Endothelial cell of umbilical vein (primary cell): ENCODE measurements around the gene TFDP1.

Experiments used
- EZH2 ChIP-seq: IDR thresholded peaks from 2 replicates; pipeline ENCODE4 v1.6.1; 2012; ENCODE audit warnings: borderline replicate concordance, low read depth, mild to moderate bottlenecking, moderate library complexity, low read length, inconsistent platforms; ENCODE audit not compliant: severe bottlenecking
- MYC ChIP-seq: IDR thresholded peaks from one replicate; pipeline ENCODE4 v1.6.1; 2011; ENCODE audit warnings: mild to moderate bottlenecking, low read depth, low read length
- POLR2A ChIP-seq: IDR thresholded peaks from 2 replicates; pipeline ENCODE4 v1.6.1; 2012; ENCODE audit warnings: low read depth, mild to moderate bottlenecking, control low read depth, low read length
- POLR2AphosphoS5 ChIP-seq: IDR thresholded peaks from 2 replicates; pipeline ENCODE4 v1.6.1; 2012; ENCODE audit warnings: low read depth, mild to moderate bottlenecking, control low read depth, low read length, moderate library complexity; ENCODE audit not compliant: insufficient read depth
- TF ChIP-seq, protein P1 (sequence below), 2 donors: IDR thresholded peaks; 1 replicate in 1 of 2; 2 replicates in 1 of 2; pipeline ENCODE4 v1.5.1; 2011; ENCODE audit warnings: low read length in 2 of 2, mild to moderate bottlenecking in 2 of 2, moderate library complexity in 2 of 2, control low read depth in 1 of 2, inconsistent platforms in 1 of 2, low read depth in 1 of 2; ENCODE audit not compliant: insufficient read depth in 1 of 2; ENCODE audit errors: extremely low read depth in 1 of 2

DNA sequence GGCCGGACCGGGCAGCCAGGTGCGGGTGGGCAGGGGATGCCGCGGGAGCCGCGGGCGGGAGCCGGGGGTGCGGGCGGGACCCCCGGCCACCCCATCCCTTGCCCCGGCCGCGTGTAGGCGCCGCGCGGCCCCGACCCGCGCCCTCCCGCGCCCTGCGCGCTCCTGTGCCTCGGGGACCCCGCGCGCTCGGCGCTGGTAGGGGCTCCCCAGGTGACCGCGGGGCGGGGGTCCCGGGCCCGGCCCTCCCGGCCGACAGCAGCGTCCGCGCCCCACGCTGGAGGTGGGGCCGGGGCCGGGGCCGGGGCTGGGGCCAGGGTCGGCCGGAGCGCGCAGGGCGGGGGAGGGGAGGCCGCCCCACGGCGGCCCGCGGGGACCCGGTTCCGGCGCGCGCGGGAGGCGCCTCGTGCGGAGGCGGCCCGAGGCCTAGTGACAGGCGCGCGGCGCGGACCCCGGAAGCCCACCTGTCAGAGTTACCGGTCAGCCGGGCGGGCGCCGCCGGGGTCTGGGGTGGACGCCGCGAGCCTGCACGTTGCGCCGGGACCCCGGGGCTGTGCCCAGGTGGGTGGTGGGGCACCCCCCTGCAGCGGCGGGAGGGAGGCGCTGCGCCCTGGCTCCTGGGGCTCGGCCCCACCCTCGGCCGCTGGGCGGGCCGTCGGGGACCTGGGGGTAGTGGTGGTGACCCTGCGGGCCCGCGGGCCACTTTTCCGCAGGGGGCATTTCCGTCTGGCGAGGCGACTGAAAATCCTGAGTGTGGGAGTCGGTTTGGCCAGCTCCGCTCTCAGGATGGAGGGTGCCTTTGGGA is 518 bp downstream of the TFDP1 start:
- TF ChIP-seq EZH2 (no peak), POLR2AphosphoS5 (peak; percentile 29), MYC (no peak), POLR2A (no peak)
- TF ChIP-seq, protein P1, sequence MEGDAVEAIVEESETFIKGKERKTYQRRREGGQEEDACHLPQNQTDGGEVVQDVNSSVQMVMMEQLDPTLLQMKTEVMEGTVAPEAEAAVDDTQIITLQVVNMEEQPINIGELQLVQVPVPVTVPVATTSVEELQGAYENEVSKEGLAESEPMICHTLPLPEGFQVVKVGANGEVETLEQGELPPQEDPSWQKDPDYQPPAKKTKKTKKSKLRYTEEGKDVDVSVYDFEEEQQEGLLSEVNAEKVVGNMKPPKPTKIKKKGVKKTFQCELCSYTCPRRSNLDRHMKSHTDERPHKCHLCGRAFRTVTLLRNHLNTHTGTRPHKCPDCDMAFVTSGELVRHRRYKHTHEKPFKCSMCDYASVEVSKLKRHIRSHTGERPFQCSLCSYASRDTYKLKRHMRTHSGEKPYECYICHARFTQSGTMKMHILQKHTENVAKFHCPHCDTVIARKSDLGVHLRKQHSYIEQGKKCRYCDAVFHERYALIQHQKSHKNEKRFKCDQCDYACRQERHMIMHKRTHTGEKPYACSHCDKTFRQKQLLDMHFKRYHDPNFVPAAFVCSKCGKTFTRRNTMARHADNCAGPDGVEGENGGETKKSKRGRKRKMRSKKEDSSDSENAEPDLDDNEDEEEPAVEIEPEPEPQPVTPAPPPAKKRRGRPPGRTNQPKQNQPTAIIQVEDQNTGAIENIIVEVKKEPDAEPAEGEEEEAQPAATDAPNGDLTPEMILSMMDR (IDR thresholded peaks at IDR 0.05; ENCODE audit: extremely low read depth in 1 of 2, insufficient read depth in 1 of 2, low read depth in 1 of 2, low read length in 2 of 2), result no peak
